Measurements from ENCODE around the gene ENDOG.

The ENDOG gene

GRCh38 chr9:128818099-128818838 is at the start of gene ENDOG:
Gene ENDOG, plus strand, starts transcription at chr9:128818500. Its CDS starts 185 bp downstream, at chr9:128818685.
- H3K4me3 ChIP-seq (ENCODE audit: low read depth, low read length), result peak within 1 kb of the TSS; percentile 63
- TF ChIP-seq CTCF (IDR thresholded peaks at IDR 0.05; ENCODE audit: low read depth, low read length), result peak; percentile 90
- in situ Hi-C loops (cut with HindIII; ENCODE audit: low sequenced_read_pairs), result no loop called here
- peak; percentile 97 for DNase-seq (ENCODE audit: low read depth, low spot score)

DNA sequence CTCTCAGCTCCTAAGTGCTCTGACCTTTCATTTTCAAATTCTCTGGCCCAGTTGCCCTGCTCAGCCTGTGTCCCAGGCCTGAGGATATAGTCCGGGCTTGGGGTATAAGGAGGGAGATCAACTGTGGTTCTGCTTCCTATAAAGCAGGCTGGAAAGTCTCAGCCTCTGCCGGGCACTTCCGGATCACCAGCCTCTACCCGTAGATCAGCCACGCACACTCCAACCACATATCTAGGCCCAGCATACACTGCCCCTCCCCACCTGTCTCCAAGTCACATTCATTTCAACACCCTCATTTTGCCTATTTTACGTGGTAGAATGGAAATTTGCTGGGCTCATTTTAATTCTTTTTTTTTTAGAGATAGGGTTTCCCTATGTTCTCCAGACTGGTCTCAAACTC is 49.7 kb upstream of the ENDOG start:
- H3K4me3 ChIP-seq (ENCODE audit: low read depth, low read length), result no peak overlapping the region
- no peak for TF ChIP-seq CTCF (IDR thresholded peaks at IDR 0.05; ENCODE audit: low read depth, low read length)
- no peak for DNase-seq (ENCODE audit: low read depth, low spot score)
- in situ Hi-C loops (cut with HindIII; ENCODE audit: low sequenced_read_pairs), result no loop called here

DNA sequence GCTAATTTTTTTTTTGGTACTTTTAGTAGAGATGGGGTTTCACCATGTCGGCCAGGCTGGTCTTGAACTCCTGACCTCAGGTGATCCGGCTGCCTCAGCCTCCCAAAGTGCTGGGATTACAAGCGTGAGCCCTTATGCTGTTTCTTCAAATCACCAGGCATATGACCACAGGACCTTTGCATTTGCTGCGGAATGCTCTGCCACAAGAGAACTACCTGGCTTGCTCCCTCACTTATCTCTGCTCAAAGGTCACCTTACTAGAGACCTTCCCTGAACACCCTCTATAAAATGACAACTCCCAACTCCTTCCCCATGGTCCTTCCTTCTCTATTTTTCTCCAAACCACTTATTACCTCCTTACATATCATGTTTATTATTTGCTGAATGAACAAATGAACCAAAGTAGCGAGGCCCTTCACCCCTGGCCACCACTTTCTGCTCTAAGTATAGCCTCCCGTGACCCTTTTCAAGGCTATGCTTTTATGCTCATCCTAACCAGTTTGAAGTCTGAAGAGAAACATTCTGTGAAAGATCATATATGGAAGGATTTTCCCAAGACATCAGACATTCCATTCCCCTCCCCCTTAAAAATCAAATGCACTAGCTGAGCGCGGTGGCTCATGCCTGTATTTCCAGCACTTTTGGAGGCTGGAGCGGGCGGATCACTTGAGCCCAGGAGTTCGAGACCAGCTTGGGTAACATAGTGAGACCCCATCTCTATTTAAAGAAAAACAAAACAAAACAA is 47.8 kb upstream of the ENDOG start:
- peak overlapping the region; percentile 72 for H3K4me3 ChIP-seq (ENCODE audit: low read depth, low read length)
- in situ Hi-C loops (cut with HindIII; ENCODE audit: low sequenced_read_pairs), result no loop called here
- no peak for DNase-seq (ENCODE audit: low read depth, low spot score)
- TF ChIP-seq CTCF (IDR thresholded peaks at IDR 0.05; ENCODE audit: low read depth, low read length), result no peak

GRCh38 chr9:128771094-128771721 is 47.1 kb upstream of the ENDOG start:
- H3K4me3 ChIP-seq (ENCODE audit: low read depth, low read length), result peak overlapping the region; percentile 72
- no peak for TF ChIP-seq CTCF (IDR thresholded peaks at IDR 0.05; ENCODE audit: low read depth, low read length)
- no peak for DNase-seq (ENCODE audit: low read depth, low spot score)
- in situ Hi-C loops (cut with HindIII; ENCODE audit: low sequenced_read_pairs), result no loop called here

DNA sequence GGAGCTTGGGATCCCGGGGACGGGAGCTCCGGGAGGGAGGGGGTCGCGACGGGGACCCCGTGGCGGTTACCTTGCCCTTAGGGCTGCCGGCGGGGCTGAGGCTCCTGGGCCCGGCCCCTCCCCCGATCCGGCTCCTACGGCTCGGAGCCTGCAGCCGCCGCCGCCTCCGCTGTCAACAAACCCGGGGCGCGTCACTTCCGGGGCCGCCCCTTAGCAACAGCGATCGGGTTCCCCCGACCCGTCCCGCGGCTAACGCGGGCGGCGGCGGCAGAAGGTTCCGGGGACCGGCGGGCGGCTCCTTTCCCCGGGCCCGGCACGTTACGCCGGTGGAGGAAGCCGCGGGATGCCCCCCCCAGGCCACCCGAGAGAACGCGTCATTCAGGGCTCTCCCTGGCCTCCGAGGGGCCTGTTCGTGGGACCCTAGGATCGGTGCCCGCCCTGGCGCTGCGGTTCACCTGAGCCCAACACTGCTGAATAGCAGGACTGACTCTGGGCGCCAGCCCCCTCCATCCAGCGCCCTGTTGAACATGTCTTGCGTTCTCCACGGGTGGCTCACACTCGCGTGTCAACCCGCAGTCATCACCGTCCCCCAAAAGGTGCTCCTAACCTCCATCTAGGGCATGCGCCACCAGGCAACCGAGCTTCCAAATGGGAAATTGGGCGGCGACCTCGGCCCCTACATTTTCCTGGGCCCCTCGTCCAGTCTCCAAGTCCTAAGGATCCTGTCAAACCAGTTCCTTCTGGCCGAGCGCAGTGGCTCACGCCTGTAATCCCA is 46.4 kb upstream of the ENDOG start, which contains the start of gene ZER1:
TSS of gene ZER1 (minus strand) at position 183 of the 775 bp plus-strand sequence. CDS start 16,362 bp downstream, outside the sequence.
- in situ Hi-C loops (cut with HindIII; ENCODE audit: low sequenced_read_pairs), result no loop called here
- peak within 1 kb of the TSS; percentile 72 for H3K4me3 ChIP-seq (ENCODE audit: low read depth, low read length)
- no peak for TF ChIP-seq CTCF (IDR thresholded peaks at IDR 0.05; ENCODE audit: low read depth, low read length)
- DNase-seq (ENCODE audit: low read depth, low spot score), result peak; percentile 89

GRCh38 chr9:128773049-128773448 is 45.3 kb upstream of the ENDOG start:
- no peak for DNase-seq (ENCODE audit: low read depth, low spot score)
- no peak overlapping the region for H3K4me3 ChIP-seq (ENCODE audit: low read depth, low read length)
- TF ChIP-seq CTCF (IDR thresholded peaks at IDR 0.05; ENCODE audit: low read depth, low read length), result no peak
- in situ Hi-C loops (cut with HindIII; ENCODE audit: low sequenced_read_pairs), result no loop called here
